A673 (cell line): ENCODE measurements around the gene HK1. TPM values are rescaled to one million over a fixed set of nuclear protein-coding genes. Genes with fewer than 3 reads are reported as not detected.
A peak's percentile ranks its signal among the peaks of the same experiment; 100 is the strongest.
"Not testable (repeated sequence)": the region's sequence is repeated elsewhere in the genome, so short reads cannot be mapped to it uniquely, and the experiment has no call there.

ENCODE experiments used
- BruUV-seq: library from RNA; stranded (reverse); fragments of 400-500 nt; replicated peaks from 2 replicates; lab custom pipeline; 2021; lab: Mats Ljungman, UMichigan
- CTCF ChIA-PET: fragments of 300-600 bp; sonication (Branson Sonifier 250); formaldehyde crosslinking; loops from one replicate; lab custom pipeline; 2022; ENCODE audit warnings: antibody characterized with exemption; lab: Charles Lee
- POLR2A ChIA-PET: fragments of 300-600 bp; sonication (Branson Sonifier 250); formaldehyde crosslinking; loops from one replicate; lab custom pipeline; 2022; ENCODE audit warnings: antibody characterized with exemption; ENCODE audit not compliant: low non-redundant PET; lab: Charles Lee
- DNase-seq: peaks from one replicate; pipeline ENCODE4 v3.0.0-alpha.2; 2015; ENCODE audit warnings: low spot score
- H3K27ac ChIP-seq: fragments of 200-600 bp; sonication (generic); 2 replicates; pipeline ENCODE4 v1.5.1; 2016; ENCODE audit warnings: mixed run types, low read depth, mild to moderate bottlenecking, mixed read lengths, antibody characterized with exemption, low read length; ENCODE audit not compliant: poor library complexity, severe bottlenecking
- H3K27me3 ChIP-seq: fragments of 200-600 bp; sonication (generic); replicated peaks from 2 replicates; pipeline ENCODE4 v1.6.1; 2017; ENCODE audit warnings: mixed run types, low read depth, mild to moderate bottlenecking, mixed read lengths, antibody characterized with exemption, low read length; ENCODE audit not compliant: insufficient read depth, poor library complexity
- H3K36me3 ChIP-seq: fragments of 200-600 bp; sonication (generic); 2 replicates; pipeline ENCODE4 v1.6.1; 2016; ENCODE audit warnings: mixed run types, mild to moderate bottlenecking, mixed read lengths, antibody characterized with exemption, low read length; ENCODE audit not compliant: insufficient read depth, poor library complexity, severe bottlenecking
- H3K4me1 ChIP-seq: fragments of 200-600 bp; sonication (generic); 2 replicates; pipeline ENCODE4 v1.6.1; 2017; ENCODE audit warnings: mixed run types, mild to moderate bottlenecking, mixed read lengths, antibody characterized with exemption, low read length; ENCODE audit not compliant: insufficient read depth, poor library complexity, severe bottlenecking
- H3K4me3 ChIP-seq: fragments of 200-600 bp; sonication (generic); 2 replicates; pipeline ENCODE4 v1.5.1; 2016; ENCODE audit warnings: low read depth, mixed run types, mild to moderate bottlenecking, mixed read lengths, low read length; ENCODE audit not compliant: poor library complexity, severe bottlenecking
- H3K9me3 ChIP-seq: fragments of 200-600 bp; sonication (generic); 2 replicates; pipeline ENCODE4 v1.6.1; 2016; ENCODE audit warnings: mixed run types, low read depth, mild to moderate bottlenecking, mixed read lengths, antibody characterized with exemption, low read length; ENCODE audit not compliant: poor library complexity, severe bottlenecking
- CTCF ChIP-seq: fragments of 300-800, 200-600 bp; sonication (generic); conservative IDR thresholded peaks from 2 replicates; pipeline ENCODE4 v1.5.1; 2017; ENCODE audit warnings: low read depth, mild to moderate bottlenecking, antibody characterized with exemption, low read length, moderate library complexity, mixed read lengths
- EZH2 ChIP-seq: fragments of 200-600 bp; sonication (generic); IDR thresholded peaks from 2 replicates; pipeline ENCODE4 v1.6.1; 2017; ENCODE audit warnings: borderline replicate concordance, low read depth, mild to moderate bottlenecking, mixed read lengths, antibody characterized with exemption, low read length; ENCODE audit not compliant: poor library complexity, severe bottlenecking
- intact Hi-C: fragments of 100-400 bp; cut with micrococcal nuclease; formaldehyde crosslinking; loops from one replicate; pipeline ENCODE4 v1.10.0; 2022; ENCODE audit not compliant: unreplicated experiment
- total RNA-seq: library from RNA; stranded (reverse); gene quantifications from 2 replicates; pipeline ENCODE4 v1.2.3, GENCODE V29; 2021

Gene HK1
- total RNA-seq, 1 experiment from 2014 or later: 107 TPM

- Histone ChIP-seq H3K9me3 (no peaks in the 10 kb centered on the region), H3K36me3 (no peaks in the 10 kb centered on the region), H3K4me3 (peak overlapping the region; percentile 8), H3K27ac (peak overlapping the region; percentile 80), H3K27me3 (no peaks in the 10 kb centered on the region), H3K4me1 (peaks cover 42% of the 10 kb centered on the region)
- TF ChIP-seq CTCF: no peak
- TF ChIP-seq EZH2: no peak
- CTCF ChIA-PET: no interaction called here
- POLR2A ChIA-PET: interaction anchor here (0.6 to 0.7 kb wide), 2 partner anchors 44 to 102 kb away, joined by 3 to 12 read pairs; no protein-coding TSS in a partner anchor
- no TSS peak for BruUV-seq
- DNase-seq: peak; percentile 76
- intact Hi-C loops: no loop called here
These were observed 49.4 kb downstream of the HK1 start for GRCh38 chr10:69327463-69328379.

DNA sequence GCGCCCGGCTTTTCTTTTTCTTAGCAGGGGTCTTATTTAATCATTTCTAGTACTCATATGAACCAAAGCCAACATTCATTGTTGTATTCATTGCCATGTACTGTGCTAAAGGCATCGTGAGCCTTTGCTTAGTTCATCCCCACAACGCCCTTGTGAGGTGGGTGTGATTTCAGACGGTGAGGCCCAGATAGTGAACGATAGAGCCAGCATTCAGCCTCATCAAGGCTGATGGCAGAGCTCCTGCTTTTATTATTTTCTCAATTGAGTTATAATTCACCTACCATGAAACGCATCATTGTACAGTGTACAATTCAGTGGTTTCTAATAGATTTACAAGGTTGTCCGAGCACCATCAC is 50.1 kb downstream of the HK1 start:
- Histone ChIP-seq H3K4me1 (peaks cover 45% of the 10 kb centered on the region), H3K4me3 (peak overlapping the region; percentile 8), H3K27me3 (no peaks in the 10 kb centered on the region), H3K9me3 (no peaks in the 10 kb centered on the region), H3K36me3 (no peaks in the 10 kb centered on the region), H3K27ac (peak overlapping the region; percentile 80)
- TSS peak; percentile 27 for BruUV-seq
- TF ChIP-seq EZH2 (no peak), CTCF (no peak)
- intact Hi-C loops: no loop called here
- DNase-seq: no peak
- ChIA-PET POLR2A (interaction anchor here (0.6 kb wide), 1 partner anchor 102 kb away, joined by 3 read pairs; no protein-coding TSS in a partner anchor), CTCF (no interaction called here)

- CTCF ChIA-PET: not testable (repeated sequence)
These were observed 50.6 kb downstream of the HK1 start for GRCh38 chr10:69328888-69329287.

More at GRCh38 chr10:69328888-69329287, 50.6 kb downstream of the HK1 start:
- DNase-seq, BruUV-seq, intact Hi-C loops, POLR2A ChIA-PET, H3K9me3 ChIP-seq, H3K4me3 ChIP-seq, H3K27ac ChIP-seq, H3K27me3 ChIP-seq, H3K36me3 ChIP-seq: not testable (repeated sequence)
- peaks cover 45% of the 10 kb centered on the region for H3K4me1 ChIP-seq
